Measurements from ENCODE around the gene RPN2. TPM values are rescaled to one million over a fixed set of nuclear protein-coding genes. Genes with fewer than 3 reads are reported as not detected.

RPN2 gene
- total RNA-seq, 1 donor = 159 TPM

DNA sequence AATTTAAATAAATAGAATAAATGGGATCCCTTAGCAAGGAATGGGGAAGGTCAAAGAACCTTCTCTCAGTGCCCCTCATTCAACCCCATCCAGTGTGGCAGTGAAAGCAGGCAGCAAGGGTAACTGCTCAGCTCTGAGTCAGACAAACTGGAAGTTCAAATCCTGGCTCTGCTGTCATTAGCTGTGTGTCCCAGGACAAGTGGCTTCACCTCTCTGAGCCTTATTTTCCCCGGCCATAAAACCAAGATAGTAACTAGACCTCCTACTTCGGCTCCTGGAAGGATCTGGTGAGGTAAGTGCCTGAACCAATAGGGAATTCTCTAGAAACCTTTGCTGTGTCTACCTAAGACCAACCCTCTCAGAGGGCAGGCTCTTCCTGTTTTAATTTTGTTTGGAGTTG is 78.4 kb downstream of the RPN2 start:
- H3K4me3 ChIP-seq (ENCODE audit: low read depth, low read length) = no peak overlapping the region
- TF ChIP-seq CTCF (IDR thresholded peaks at IDR 0.05; ENCODE audit: insufficient read depth, low read length) = no peak
- no peak for DNase-seq (ENCODE audit: low read depth)

GRCh38 chr20:37257988-37258387 is 78.9 kb downstream of the RPN2 start:
- DNase-seq (ENCODE audit: low read depth) = no peak
- TF ChIP-seq CTCF (IDR thresholded peaks at IDR 0.05; ENCODE audit: insufficient read depth, low read length) = no peak
- no peak overlapping the region for H3K4me3 ChIP-seq (ENCODE audit: low read depth, low read length)

- no peak for DNase-seq (ENCODE audit: low read depth)
- no peak for TF ChIP-seq CTCF (IDR thresholded peaks at IDR 0.05; ENCODE audit: insufficient read depth, low read length)
- H3K4me3 ChIP-seq (ENCODE audit: low read depth, low read length) = no peak overlapping the region
These were observed 79.9 kb downstream of the RPN2 start for GRCh38 chr20:37259031-37259430.

DNA sequence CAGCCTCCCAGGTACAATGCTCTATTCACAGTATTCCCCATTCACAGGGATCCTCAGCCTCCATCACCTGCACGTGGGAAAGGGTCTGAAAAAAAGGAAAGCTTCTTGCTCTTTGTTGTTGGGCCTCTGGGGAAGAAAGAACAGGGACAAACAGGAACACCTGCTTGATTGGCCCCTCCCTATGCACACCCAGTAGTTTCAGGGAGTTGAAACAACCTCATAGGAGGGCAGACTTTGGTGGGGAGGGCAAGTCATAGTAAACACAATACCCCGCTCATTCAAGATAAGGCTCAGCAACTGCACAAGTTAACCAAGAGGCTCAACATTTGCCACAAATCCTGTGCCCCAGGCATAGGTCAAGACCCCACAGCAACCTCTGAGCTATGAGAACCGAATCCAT is 80.7 kb downstream of the RPN2 start:
- TF ChIP-seq CTCF (IDR thresholded peaks at IDR 0.05; ENCODE audit: insufficient read depth, low read length) = no peak
- H3K4me3 ChIP-seq (ENCODE audit: low read depth, low read length) = no peak overlapping the region
- no peak for DNase-seq (ENCODE audit: low read depth)

DNA sequence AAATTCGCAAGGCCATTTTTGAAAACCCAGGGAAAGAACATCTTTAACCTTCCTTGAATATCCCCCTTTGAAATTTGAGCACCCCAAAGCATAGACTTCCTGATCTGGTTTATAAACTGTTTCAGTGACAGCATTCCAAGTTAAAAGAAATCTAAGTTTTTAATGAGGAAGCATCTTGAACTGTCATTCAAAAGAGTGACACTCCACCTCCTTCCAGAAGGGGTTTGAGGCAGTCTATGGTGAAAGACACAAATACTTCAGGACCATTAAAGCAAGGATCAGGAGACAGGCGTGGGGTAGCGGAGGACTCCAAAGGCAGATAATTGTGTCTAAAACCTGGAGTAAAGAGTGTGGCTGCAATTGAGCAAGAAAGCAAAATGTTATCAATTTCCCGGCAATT is 81.8 kb downstream of the RPN2 start:
- no peak for TF ChIP-seq CTCF (IDR thresholded peaks at IDR 0.05; ENCODE audit: insufficient read depth, low read length)
- DNase-seq (ENCODE audit: low read depth) = no peak
- no peak overlapping the region for H3K4me3 ChIP-seq (ENCODE audit: low read depth, low read length)

- DNase-seq (ENCODE audit: low read depth) = no peak
- no peak for TF ChIP-seq CTCF (IDR thresholded peaks at IDR 0.05; ENCODE audit: insufficient read depth, low read length)
- no peak within 1 kb of the TSS for H3K4me3 ChIP-seq (ENCODE audit: low read depth, low read length)
These were observed 82.6 kb downstream of the RPN2 start, which contains the start of gene GHRH for GRCh38 chr20:37261714-37262113. TSS of gene GHRH (minus strand) at chr20:37261814. CDS start at chr20:37256889, 4,925 bp downstream.

DNA sequence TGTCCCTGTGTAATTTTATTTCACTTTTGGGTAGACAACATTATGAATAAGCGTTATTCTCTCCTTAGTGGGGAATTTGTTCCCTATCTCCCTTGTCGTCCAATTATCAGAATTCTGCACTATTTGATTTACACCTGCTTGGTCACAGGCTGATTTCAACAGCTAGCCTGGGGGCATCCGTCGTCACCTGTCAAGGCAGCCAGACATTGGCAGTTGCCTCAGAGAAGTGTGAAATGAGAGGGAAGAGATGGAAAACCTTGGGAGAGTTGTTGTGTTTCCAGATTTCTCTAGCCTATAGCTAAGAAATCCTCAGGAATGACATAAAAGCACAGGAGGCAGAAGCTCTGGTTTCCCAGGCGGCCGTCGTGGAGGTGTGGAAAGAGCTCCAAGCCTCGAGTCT is 83.4 kb downstream of the RPN2 start:
- DNase-seq (ENCODE audit: low read depth) = no peak
- TF ChIP-seq CTCF (IDR thresholded peaks at IDR 0.05; ENCODE audit: insufficient read depth, low read length) = no peak
- H3K4me3 ChIP-seq (ENCODE audit: low read depth, low read length) = no peak overlapping the region
